Measurements from ENCODE around the gene TRPM3.

TRPM3 gene

DNA sequence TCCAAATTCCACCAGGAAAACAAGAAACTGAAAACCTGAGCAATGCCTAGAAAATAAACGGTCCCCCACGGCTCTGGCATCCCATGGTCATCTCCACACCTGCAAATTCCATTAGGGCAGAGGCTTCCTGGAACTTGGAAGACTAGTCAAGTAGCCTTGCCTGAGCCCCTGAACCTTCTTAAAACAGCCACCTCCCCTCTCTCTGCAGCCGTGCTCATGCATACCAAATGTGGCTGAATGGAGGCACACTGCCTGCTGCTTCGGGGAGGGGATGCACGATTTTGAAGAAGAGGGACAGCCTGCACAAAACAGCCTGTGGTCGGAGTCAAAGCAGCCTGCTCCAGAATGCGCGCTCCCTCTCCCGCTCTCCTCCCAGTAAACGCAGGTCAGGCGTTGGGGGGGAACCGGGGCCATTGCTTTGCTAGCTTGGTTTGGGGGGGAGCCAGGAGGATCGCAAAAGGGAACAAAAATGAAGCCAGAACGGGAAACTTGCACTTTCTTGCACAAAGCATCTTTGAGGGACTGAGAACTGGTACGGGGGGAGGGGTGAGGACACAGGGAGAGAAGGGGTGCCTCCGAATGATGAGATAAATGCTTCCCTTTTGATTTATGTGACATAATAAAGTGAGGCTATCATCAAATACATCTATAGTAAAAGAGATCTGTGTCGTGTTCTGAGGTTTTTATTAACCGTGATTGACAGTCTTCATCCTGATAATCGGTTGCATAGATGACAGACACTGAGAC, at the start of gene TRPM3:
TSS of gene TRPM3 (minus strand) at position 347 of the 747 bp plus-strand sequence. CDS start at position 80, 267 bp downstream.
- no peak for DNase-seq

DNA sequence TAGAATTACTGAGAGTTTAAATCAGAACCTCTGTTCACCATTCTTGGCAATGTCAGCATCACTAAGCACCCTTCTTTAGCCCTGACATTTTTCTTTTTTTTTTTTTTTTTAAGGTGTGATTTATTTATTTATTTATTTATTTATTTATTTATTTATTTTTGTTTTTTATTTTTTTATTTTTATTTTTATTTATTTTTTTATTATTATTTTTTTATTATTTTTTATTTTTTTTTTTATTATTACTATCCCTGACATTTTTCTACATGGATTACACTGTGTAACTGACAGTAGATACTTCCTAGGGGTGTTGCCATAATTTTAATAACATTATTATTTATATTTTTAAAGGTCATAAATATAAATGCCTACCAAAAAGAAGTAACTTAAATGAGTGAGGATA, 47.0 kb upstream of the TRPM3 start:
- DNase-seq: no peak

DNA sequence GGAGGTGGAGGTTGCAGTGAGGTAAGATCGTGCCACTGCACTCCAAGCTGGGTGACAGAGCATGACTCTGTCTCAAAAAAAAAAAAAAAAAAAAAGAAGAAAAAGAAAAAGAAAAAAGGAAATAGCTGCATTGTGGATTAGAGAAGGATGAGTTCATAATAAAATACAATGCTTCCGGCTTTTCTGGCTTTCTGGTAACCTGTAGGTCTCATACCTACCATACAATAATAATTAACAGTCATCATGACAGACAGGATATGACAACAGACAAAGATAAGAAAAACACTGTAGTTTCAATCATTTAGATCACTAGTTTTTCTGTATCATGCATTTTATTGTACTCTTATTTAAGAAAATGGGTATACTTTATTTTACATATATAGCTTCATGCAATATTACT, 40.7 kb upstream of the TRPM3 start:
- no peak for DNase-seq

DNA sequence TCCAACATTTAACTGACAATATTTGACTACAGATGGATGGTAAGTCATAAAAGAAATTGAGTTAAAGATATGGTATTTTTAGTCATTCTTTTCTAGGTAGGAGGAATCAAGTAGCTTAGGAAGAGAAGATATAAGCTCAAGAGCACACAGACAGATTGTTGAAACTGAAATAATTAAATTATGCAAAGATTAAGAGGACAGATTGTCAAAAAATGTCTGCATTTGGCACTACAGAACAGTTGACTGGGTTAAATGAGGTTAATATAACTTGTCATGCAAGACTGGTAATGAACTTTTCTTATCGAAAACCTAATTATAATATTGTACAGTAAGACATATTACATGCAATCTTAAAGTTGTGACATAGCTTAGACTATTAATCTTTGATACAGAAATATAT, 36.3 kb upstream of the TRPM3 start:
- DNase-seq: no peak

- DNase-seq: no peak
These were observed 25.9 kb upstream of the TRPM3 start for GRCh38 chr9:71147368-71147767.

- DNase-seq: no peak
These were observed 25.1 kb upstream of the TRPM3 start for GRCh38 chr9:71146511-71146910.

DNA sequence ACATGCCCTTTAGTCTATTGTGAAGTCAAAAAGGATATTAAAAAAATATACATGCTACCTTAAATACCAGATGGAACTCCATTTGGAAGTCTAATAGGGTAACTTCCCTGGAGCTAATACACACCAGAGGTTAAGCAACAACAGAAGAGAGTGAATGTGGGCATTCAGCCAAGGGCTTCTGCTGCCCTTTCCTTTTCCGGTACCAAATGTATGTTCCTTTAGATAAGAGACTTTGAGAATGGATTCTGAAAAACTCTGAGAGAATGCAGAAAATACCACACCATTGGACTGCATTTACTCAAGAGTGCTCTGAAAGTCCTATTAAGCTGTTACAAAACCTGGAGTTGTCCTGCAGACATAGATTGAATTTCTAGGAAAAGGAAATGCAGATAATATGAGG, 23.8 kb upstream of the TRPM3 start:
- DNase-seq: no peak

- no peak for DNase-seq
These were observed 23.1 kb upstream of the TRPM3 start for GRCh38 chr9:71144495-71144894.

DNA sequence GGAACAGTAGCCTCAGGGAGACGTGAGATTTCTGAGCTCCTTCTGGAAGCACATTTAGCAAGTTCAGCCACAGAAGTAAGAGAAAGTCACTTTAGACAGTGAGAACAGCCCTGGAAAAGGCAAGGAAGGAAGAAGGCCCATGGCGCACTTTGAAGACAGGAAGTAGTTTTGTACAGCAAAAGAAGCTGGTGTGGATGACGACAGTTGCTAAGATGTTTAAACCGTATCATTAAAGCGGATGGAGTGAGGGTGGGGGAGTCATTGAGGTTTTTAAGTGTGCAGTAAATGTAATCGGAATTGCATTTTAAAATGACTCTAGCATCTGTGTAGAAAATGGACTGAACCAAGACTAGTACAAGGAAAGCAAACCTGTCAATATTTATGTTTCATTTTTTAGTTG, 15.3 kb upstream of the TRPM3 start:
- DNase-seq: no peak

DNA sequence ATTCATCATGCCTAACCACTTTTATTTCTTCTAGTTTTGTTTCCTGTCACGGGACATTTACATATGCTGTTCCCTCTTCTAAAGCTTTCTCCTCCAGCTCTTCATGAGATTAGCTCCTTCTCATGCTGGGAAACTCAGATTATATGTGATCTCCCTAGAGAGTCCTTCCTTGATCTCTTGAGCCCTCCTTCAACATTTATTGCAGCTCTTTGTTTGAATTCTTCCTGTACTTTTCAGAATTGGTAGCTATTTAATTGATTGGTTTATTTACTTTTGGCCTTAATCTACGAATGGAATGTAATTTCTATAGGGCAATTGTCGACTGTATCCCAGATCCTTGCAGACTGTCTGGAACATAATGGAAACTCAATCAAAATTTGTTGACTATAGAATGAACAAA, 9.7 kb upstream of the TRPM3 start:
- DNase-seq: no peak

- no peak for DNase-seq
These were observed 9.1 kb upstream of the TRPM3 start for GRCh38 chr9:71130521-71130920.

- DNase-seq: no peak
These were observed 7.4 kb upstream of the TRPM3 start for GRCh38 chr9:71128796-71129195.

GRCh38 chr9:71127301-71127700, 5.9 kb upstream of the TRPM3 start:
- DNase-seq: no peak

- DNase-seq: no peak
These were observed 1.0 kb upstream of the TRPM3 start for GRCh38 chr9:71122421-71122820.

DNA sequence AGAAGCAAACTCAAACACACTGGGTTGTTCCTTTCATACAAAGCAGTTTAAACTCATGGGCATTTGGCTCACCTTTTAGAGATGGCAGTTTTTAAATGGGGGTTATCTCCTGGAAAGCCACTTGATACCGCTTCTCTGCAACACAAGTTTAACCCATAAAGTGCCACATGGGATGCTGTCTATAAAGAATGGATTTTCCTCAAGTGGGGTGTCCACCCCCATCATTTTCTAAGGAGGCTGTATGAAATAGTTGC, 528 bp upstream of the TRPM3 start:
- no peak for DNase-seq

GRCh38 chr9:71120501-71121247, 747 bp downstream of the TRPM3 start:
- no peak for DNase-seq

DNA sequence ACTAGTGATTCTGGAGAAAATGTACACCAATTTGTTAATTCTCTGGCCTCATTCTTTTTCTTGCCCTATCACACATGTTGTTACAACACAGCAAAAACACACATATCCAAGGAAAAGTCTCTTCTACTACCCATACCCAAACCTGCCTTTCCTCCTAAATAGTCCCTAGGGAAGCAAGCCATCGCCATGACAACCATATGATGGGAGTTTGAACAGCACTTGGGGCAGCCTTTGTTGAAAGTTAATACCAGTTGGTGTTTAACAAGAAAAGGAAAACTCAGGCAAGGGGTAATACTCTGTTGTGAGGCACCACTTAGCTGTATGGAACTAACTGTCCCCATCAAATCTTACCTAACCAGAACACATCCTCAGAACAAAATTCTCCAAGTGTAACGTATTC, 1.7 kb downstream of the TRPM3 start:
- DNase-seq: no peak

- DNase-seq: no peak
These were observed 3.1 kb downstream of the TRPM3 start for GRCh38 chr9:71118324-71118723.

DNA sequence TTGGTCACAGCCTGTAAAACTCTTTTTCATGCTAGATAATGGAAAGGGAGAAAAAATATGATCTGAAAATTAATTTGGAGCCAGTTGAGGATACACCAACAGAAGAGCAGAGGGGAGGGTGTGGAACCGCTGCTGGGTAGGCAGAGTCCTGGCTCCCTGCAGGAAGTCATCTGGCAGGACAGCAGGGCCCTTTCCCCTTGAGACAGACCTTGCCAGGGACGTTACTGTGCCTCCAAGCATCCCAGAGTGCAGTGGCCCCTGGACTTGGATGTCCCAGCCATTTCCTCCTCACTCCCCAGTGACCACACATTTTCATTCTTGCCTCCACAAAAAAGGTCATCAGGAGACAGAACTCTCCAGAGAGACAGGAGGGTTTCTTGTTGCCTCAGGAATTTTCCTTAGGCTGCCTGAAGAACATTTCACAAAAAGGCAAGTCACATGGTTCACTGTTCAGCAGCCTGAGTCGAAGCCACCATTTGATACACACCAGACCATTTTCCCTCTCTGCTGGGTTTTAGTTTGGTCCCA, 5.9 kb downstream of the TRPM3 start:
- DNase-seq: no peak

DNA sequence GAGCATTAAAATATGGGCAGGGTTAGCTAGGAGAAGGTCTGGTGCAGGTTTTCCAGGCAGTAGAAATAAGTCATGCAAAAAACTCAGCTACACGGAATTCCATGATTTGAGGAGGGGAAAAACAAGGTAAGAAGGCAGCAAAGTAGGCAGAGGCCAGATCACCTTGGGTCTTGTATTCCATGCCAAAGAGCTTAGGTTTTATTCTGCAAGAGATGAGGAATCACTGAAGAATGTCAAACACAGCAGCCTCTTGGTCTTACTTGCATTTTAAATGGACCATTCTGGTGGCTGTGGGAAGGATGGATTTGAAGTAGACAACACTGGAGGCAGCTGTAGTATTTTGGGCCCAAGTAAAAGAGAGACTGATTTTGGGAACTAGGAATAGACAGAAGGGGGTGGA, 8.6 kb downstream of the TRPM3 start:
- DNase-seq: no peak

DNA sequence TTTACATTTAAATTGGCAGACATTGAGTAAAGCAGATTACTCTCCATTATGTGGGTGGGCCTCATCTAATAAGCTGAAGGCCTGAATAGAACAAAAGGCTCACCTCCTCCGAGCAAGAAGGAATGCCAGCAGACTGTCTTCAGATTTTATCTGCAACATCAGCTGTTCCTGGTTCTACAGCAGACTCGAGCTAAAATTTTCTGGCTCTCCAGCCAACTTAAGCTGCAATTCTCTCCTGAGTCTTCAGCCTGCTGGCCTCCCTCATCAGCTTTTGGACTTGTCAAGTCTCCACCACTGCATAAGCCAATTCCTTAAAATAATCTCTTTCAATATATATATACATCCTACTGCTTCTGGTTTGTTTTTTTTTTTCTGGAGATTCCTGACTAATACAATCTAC, 12.5 kb downstream of the TRPM3 start:
- no peak for DNase-seq

GRCh38 chr9:71106992-71107391, 14.4 kb downstream of the TRPM3 start:
- DNase-seq: no peak

DNA sequence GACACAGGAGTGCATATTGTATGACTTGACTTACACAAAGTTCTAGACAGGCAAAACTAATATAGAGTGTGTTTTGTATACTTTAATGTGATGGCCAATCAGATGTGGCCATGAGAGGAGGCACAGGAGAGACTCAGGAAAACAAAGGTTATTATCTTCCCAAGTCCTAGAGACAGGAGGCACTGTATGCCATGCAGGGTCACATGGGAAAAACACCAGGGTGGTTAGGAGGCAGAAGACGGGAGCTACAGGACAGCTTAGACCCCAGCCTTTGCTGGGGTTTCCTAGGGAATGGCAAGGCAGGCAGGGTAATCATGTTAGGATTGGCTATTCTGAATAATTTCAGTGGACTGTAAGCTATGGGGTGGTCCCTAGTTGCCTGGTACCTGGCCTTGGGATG, 16.2 kb downstream of the TRPM3 start:
- DNase-seq: no peak

- no peak for DNase-seq
These were observed 22.6 kb downstream of the TRPM3 start for GRCh38 chr9:71098801-71099200.

DNA sequence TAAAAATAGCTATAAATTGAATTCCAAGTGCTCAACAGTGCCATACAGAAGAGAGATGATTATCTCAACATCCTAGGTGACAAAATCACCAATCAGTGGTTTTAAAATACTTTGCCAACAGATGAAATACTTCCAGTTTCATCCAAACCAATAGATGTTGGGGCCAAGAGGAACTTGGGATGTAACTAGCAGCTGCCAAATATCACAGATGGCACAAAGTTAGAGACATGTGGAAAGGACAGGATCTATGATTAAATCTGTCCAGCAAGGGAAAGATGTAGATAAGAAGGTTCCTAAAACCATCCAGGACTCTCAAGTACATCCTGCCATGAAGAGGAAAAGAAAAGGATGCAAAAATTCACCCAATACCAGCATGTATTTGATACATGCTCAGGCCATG, 23.8 kb downstream of the TRPM3 start:
- no peak for DNase-seq
